Muscle of arm (tissue), 12 donors: Measurements from ENCODE around the gene RASGRP3. TPM values are rescaled to one million over a fixed set of nuclear protein-coding genes. Genes with fewer than 3 reads are reported as not detected.
A peak's percentile ranks its signal among the peaks of the same experiment; 100 is the strongest.

Source experiments
- DNase-seq: peaks from one replicate; pipeline ENCODE4 v3.0.0-alpha.2; 2013
- polyA plus RNA-seq, 12 donors: library from polyadenylated mRNA; unstranded; fragments of 120-200 nt; gene quantifications; one replicate each; pipeline ENCODE4 v1.2.1, GENCODE V29; 2013; ENCODE audit not compliant: insufficient read length in 12 of 12

Gene RASGRP3
- polyA plus RNA-seq, 12 donors: 18.1 to 45.7 (median 34.7) TPM; not detected in 1

- no peak for DNase-seq
Measured at GRCh38 chr2:33491441-33492084, 15.1 kb downstream of the RASGRP3 start.

- DNase-seq: no peak
Measured at GRCh38 chr2:33492399-33493134, 16.1 kb downstream of the RASGRP3 start.

- no peak for DNase-seq
Measured at GRCh38 chr2:33494155-33494779, 17.8 kb downstream of the RASGRP3 start.

- no peak for DNase-seq
Measured at GRCh38 chr2:33494877-33495641, 18.6 kb downstream of the RASGRP3 start.

GRCh38 chr2:33495683-33496082, 19.2 kb downstream of the RASGRP3 start:
- no peak for DNase-seq

GRCh38 chr2:33496150-33496549, 19.7 kb downstream of the RASGRP3 start:
- no peak for DNase-seq

- DNase-seq: no peak
Measured at GRCh38 chr2:33496726-33497125, 20.3 kb downstream of the RASGRP3 start.

- DNase-seq: no peak
Measured at GRCh38 chr2:33497221-33497650, 20.8 kb downstream of the RASGRP3 start.

- no peak for DNase-seq
Measured at GRCh38 chr2:33498291-33498956, 22.0 kb downstream of the RASGRP3 start.

- no peak for DNase-seq
Measured at GRCh38 chr2:33500177-33500576, 23.7 kb downstream of the RASGRP3 start.

GRCh38 chr2:33502025-33502424, 25.6 kb downstream of the RASGRP3 start:
- no peak for DNase-seq

GRCh38 chr2:33503002-33503401, 26.6 kb downstream of the RASGRP3 start:
- no peak for DNase-seq

GRCh38 chr2:33505966-33506365, 29.5 kb downstream of the RASGRP3 start:
- no peak for DNase-seq

GRCh38 chr2:33509908-33510585, 33.6 kb downstream of the RASGRP3 start:
- no peak for DNase-seq

GRCh38 chr2:33510586-33510968, 34.1 kb downstream of the RASGRP3 start:
- DNase-seq: no peak

GRCh38 chr2:33511141-33511540, 34.7 kb downstream of the RASGRP3 start:
- no peak for DNase-seq

- DNase-seq: no peak
Measured at GRCh38 chr2:33512112-33512511, 35.7 kb downstream of the RASGRP3 start.

GRCh38 chr2:33513480-33513879, 37.0 kb downstream of the RASGRP3 start:
- DNase-seq: no peak

- DNase-seq: peak; percentile 36
Measured at GRCh38 chr2:33516456-33516995, 40.1 kb downstream of the RASGRP3 start.

- DNase-seq: no peak
Measured at GRCh38 chr2:33518200-33518599, 41.8 kb downstream of the RASGRP3 start.

GRCh38 chr2:33518929-33519328, 42.5 kb downstream of the RASGRP3 start:
- no peak for DNase-seq
